Measurements from ENCODE around the gene TNFAIP8. TPM values are rescaled to one million over a fixed set of nuclear protein-coding genes. Genes with fewer than 3 reads are reported as not detected.

TNFAIP8 gene
- total RNA-seq, 1 experiment from 2014 or later, result 8.0 TPM

DNA sequence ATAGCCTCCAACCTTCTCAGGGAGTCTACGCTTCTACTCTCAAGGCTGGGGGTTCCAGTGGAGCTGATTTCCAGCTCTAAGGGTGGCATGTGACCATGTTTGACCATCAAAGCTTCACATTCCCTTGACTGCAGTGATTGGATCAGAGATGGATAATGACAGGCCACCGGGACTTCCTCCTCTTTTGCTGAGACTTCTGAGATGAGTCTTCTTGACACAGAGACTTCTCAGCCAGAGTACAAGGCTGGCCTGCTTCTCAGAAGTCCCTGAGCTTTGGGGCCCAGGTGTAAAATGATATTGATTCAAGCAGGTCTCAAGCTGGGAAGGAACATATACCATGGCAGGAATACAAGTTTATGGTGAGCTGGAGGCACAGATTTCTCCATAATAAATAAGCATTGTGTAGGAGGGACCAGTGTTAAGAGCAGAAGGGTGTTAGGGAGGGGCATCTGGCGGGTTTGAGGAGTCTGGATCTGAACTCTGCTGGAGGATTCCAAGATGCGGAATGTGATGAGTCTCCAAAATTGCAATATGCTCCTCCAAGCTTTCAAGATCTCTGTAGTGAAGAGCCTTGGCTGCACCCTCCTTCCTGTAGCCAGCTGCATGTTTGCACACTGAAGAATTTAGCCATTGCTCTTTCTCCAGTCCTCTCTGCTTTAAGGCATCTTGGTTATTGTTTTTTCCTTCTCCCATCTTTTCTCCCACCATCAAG is 54.8 kb downstream of the TNFAIP8 start:
- no peak for DNase-seq (ENCODE audit: low read depth, low spot score)
- BruUV-seq (replicated peaks), result no TSS peak
- Histone ChIP-seq H3K4me1 (ENCODE audit: control insufficient read depth, insufficient read depth, low read length) (peaks cover 5% of the 10 kb centered on the region; the same call in 1 of the 2 replicates), H3K27ac (ENCODE audit: low read length) (no peak overlapping the region), H3K36me3 (ENCODE audit: control insufficient read depth, insufficient read depth, low read length) (no peaks in the 10 kb centered on the region), H3K9me3 (ENCODE audit: control insufficient read depth, insufficient read depth, low read depth, low read length) (no peaks in the 10 kb centered on the region), H3K27me3 (ENCODE audit: control insufficient read depth, insufficient read depth, low read length) (no peaks in the 10 kb centered on the region; the same call in 1 of the 2 replicates), H3K4me3 (ENCODE audit: low read depth in 2 of 2, low read length in 2 of 2) (no peak overlapping the region)
- ATAC-seq, result no peak
- ChIA-PET CTCF (no interaction called here), POLR2A (no interaction called here)
- in situ Hi-C loops (cut with HindIII; ENCODE audit: low pct_unique_long_range_greater_than_20kb, low sequenced_read_pairs) (no loop called here), intact Hi-C loops (cut with micrococcal nuclease; ENCODE audit: unreplicated experiment) (no loop called here)
- TF ChIP-seq SIN3A (IDR thresholded peaks at IDR 0.05; ENCODE audit: borderline replicate concordance, insufficient read depth, low read depth, low read length) (no peak), TCF7L2 (IDR thresholded peaks at IDR 0.05; ENCODE audit: low read depth, low read length) (no peak), REST (IDR thresholded peaks at IDR 0.05; ENCODE audit: insufficient read depth in 1 of 2, low read depth in 2 of 2, low read length in 1 of 2) (no peak)
- TF ChIP-seq, protein P1, sequence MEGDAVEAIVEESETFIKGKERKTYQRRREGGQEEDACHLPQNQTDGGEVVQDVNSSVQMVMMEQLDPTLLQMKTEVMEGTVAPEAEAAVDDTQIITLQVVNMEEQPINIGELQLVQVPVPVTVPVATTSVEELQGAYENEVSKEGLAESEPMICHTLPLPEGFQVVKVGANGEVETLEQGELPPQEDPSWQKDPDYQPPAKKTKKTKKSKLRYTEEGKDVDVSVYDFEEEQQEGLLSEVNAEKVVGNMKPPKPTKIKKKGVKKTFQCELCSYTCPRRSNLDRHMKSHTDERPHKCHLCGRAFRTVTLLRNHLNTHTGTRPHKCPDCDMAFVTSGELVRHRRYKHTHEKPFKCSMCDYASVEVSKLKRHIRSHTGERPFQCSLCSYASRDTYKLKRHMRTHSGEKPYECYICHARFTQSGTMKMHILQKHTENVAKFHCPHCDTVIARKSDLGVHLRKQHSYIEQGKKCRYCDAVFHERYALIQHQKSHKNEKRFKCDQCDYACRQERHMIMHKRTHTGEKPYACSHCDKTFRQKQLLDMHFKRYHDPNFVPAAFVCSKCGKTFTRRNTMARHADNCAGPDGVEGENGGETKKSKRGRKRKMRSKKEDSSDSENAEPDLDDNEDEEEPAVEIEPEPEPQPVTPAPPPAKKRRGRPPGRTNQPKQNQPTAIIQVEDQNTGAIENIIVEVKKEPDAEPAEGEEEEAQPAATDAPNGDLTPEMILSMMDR (IDR thresholded peaks at IDR 0.05), result no peak

GRCh38 chr5:119411361-119412278 is 55.8 kb downstream of the TNFAIP8 start:
- Histone ChIP-seq H3K4me1 (ENCODE audit: control insufficient read depth, insufficient read depth, low read length) (peaks cover 5% of the 10 kb centered on the region; the same call in 1 of the 2 replicates), H3K27ac (ENCODE audit: low read length) (peak overlapping the region; percentile 62; the same call in 1 of the 2 replicates), H3K9me3 (ENCODE audit: control insufficient read depth, insufficient read depth, low read depth, low read length) (no peaks in the 10 kb centered on the region), H3K36me3 (ENCODE audit: control insufficient read depth, insufficient read depth, low read length) (no peaks in the 10 kb centered on the region), H3K4me3 (ENCODE audit: low read depth in 2 of 2, low read length in 2 of 2) (peak overlapping the region; percentile 52 to 53), H3K27me3 (ENCODE audit: control insufficient read depth, insufficient read depth, low read length) (no peaks in the 10 kb centered on the region; the same call in 1 of the 2 replicates)
- DNase-seq (ENCODE audit: low read depth, low spot score) (peak; percentile 81), ATAC-seq (peak; percentile 98)
- TF ChIP-seq, protein P1 (IDR thresholded peaks at IDR 0.05), result peak; percentile 88
- TF ChIP-seq REST (IDR thresholded peaks at IDR 0.05; ENCODE audit: insufficient read depth in 1 of 2, low read depth in 2 of 2, low read length in 1 of 2), result no peak
- no TSS peak for BruUV-seq (replicated peaks)
- intact Hi-C loops (cut with micrococcal nuclease; ENCODE audit: unreplicated experiment) (loop anchor here (1.0 to 2.0 kb wide), 2 partner anchors 389 to 423 kb away; partner anchors contain the start of gene DTWD2), in situ Hi-C loops (cut with HindIII; ENCODE audit: low pct_unique_long_range_greater_than_20kb, low sequenced_read_pairs) (no loop called here)
- CTCF ChIA-PET, result interaction anchor here (0.5 to 1.9 kb wide), 6 partner anchors 47 to 423 kb away, joined by 3 to 11 read pairs (median 6); partner anchors contain the start of genes DTWD2 and TNFAIP8
- POLR2A ChIA-PET, result no interaction called here
